Measurements from ENCODE around the gene SSTR5.
A peak's percentile ranks its signal among the peaks of the same experiment; 100 is the strongest.

SSTR5 gene

DNA sequence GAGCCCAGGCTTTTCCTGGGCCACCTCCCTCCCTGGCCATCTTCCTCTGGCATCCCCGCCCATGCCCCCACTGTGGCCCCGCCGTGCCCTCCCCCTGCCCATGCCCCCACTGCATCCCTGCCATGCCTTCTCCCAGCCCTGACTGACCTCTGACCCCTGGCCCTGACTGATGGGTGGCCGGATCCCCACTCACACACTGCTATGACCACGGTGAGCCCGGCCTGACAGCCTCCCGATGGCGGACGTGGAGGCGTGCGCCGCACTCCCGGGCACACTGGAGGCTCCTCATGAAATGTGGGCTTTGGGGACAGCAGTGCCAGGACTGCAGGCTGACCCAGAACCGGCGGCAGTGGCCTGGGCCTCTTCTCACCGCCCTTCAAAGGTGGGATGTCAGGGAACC lies 34.1 kb downstream of the SSTR5 start:
- DNase-seq: no peak

DNA sequence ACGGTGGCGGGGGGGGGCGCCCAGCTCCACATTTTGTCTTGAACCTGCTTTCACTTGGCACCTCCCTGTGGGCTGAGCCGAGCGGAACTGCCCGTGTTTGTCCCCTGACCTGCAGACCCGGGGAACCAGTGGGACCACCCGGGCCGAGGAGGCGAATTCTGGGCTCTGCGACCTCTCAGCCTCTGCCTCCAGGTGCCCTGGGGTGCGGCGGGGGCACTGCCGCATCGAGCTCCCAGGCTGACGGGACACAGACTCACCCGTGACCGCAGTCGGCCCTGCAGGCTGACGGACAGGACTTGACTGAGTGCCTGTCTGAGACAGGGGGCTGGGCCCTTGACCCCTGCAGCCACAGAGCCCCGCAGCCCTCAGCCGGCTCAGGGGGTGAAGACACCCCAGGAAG lies 34.6 kb downstream of the SSTR5 start:
- DNase-seq: no peak

GRCh38 chr16:1107731-1108130 lies 35.2 kb downstream of the SSTR5 start:
- DNase-seq: no peak

DNA sequence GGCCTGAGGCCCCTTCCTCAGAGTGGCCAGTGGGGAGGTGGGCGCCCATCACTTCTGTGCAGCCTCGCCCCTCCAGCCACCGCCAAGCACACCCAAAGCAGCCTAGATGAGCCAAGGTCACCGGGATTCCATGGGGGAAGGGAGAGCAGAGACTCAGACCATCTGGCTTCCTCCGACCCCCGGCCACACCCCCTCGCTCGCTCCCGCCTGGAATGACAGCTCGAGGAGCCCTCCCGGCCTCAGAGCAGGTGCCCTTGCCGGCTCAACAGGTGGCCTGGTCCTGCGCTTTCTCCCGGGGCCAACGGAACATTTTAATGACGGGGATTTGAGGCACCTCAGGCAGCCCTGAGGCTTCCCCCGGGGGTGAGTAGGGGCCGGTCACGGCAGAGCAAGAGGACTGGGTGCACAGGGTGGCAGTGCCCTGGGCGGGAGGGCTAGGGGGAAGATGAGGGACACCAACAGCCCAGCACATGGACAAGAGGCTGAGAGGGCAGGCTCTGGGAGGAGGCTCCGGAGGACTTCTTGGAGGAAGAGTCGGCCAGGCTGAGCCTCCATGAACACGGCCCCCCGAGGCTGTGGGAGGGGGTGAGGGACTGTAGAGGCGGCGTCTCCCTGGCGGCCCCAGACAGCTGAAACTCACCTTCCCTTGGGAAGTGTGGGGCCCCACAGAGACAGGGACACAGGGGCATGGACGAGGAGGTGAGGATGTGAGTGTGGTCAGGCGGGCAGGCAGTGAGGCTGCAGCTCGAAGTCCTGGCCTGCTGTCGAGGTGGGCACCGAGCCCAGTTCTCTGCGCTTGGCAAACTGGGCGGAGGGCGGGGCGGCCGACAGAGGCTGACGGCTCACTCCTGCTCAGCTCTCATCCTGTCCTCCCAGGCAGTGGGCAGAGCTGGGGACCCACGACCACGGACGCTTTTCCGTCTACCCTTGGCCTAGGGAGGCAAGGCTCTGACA lies 36.0 kb downstream of the SSTR5 start:
- DNase-seq: no peak

GRCh38 chr16:1109648-1110047 lies 37.1 kb downstream of the SSTR5 start:
- DNase-seq: no peak

DNA sequence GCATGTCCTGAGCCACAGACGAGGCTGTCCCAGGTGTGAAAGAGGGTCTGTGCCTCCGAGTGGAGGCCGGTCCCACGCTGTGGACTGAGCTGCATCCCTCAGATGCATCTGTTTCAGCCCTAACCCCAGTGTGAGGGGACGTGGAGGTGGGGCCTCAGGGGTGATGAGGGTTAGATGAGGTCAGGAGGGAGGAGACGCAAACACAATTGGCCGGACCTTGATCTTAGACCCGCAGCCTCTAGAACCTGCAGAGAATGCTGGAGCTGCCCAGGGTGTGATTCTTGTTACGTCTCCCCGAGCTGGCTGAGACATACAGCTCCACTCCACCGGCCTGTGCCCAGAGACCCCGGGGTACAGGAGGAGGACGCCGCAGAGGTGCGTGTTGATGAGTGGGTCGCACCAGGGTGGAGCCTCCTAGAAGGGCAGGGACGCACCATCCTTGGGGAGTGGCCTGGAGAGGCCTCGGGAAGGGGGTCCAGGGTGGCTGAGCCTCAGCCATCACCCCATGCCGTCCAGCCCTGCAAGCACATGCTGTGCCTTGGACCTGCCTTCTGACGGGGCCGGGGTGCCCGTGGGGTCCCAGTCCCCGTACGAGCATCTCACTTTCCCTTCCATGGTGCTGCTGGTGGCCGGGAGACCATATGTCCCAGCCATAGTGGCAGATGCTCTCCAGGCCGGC lies 40.1 kb downstream of the SSTR5 start:
- DNase-seq: no peak

DNA sequence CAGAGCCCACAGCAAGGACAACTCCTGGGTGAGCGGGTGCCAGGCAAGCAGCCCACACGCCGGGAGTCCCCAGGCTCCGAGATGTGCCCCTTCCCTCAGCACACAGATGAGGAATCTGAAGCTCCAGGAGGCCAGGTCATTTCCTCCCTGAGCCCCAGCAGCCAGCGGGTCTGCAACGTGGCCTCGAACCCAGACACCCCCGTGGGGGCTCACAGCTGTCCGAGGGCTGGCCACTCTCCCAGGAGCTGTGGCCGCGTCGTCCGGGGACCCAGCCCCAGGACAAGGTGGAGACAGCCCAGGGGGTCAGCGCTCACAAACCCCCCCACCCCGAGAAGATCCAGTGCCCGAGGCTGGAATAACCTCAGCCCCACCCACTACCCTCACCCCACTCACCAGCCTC lies 40.9 kb downstream of the SSTR5 start:
- no peak for DNase-seq

- no peak for DNase-seq
Measured at GRCh38 chr16:1113889-1114526, 41.5 kb downstream of the SSTR5 start.

DNA sequence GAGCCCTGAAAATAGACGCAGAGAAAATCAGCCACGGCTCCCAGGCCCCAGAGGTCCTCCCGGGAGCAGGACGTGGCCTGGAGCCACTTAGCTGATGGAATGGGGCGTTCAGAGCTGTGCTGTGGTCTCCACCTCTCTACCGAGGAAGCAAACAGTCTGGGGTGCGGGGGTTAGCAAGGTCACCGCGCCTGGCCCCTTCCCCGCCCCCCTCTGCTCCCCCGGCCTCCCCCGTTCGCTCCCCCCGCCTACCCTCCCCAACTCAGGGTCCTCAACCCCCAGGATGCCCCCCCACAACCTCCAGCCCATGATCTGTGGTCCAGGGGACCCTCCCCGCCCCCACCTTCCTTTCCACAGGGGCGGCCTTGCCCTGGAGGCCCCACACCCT lies 44.1 kb downstream of the SSTR5 start:
- no peak for DNase-seq

- no peak for DNase-seq
Measured at GRCh38 chr16:1117176-1117900, 44.8 kb downstream of the SSTR5 start.

DNA sequence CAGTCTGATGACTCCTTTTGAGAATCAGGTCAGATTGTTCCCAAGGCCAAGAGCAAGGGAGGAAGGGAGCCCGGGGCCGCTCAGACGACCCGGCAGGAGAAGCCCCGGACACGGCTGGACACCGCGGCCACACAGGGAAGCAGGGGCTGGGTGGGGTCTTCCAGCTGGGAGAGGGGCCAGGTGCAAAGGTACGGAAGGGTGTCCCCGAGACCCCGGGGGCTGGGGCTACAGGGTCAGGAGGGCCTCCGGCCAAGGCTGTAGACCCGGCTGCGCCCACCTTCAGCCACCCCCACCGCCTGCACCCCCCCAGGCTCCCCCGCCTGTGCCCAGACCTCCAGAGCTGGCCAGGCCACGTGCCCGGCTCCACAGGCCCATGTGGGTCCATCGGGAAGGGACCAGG lies 45.4 kb downstream of the SSTR5 start:
- DNase-seq: no peak

DNA sequence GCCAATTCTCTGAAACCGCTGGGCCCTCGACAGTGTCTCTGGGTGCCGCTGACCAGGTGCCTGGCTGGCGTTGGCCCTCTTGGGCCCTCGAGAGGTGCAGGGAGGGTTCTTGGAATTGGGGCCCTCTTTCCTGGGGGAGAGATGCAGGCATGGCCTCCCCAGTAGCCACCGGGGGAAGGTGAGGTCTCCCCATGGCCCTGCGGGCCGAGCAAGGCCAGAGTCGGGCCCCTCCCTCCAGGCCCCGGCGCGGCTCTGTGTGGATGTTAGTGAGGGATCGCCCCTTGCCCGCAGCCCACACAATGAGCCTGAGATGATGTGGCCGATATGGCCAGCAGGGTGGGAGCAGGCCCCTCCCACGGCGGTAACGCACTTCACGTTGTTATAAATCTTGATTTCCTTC lies 46.6 kb downstream of the SSTR5 start:
- DNase-seq: no peak

DNA sequence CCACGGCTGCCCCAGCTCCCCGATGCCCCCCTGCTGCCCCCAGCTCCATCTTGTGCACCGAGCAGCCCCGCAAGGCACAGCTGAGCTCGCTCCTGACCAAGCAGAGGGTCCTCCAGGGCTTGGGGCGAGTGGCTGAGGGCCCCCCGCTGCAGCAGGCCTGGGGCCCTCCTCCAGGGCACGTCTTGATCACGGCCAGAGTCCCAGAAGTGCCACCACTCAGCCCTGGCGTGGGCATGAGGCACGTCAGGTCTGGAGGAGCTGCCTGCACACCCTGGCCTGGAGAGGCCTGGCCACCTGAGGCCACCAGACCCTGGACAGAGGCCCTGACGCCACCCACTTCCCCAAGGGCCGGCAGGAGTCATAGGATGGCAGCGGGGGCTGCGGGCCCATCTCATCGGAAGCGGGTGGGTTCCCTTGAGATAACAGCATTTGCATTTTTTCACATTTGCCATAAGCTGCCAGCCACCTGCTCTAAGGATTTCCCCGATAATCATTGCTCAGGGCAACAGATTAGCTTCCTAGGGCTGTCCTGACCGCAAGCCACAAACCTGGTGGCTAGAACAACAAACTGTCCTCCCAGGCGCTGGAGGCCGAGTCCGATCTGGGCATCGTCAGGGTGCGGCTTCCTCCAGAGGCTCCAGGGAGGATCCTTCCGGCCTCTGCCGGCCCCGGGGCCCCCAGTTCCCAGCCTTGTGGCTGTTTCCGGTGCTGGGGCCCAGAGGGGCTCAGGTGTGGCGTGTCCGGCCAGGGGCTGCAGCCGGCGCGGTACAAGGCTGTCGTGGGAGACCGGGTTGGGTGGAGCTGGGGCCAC lies 47.4 kb downstream of the SSTR5 start:
- no peak for DNase-seq

- no peak for DNase-seq
Measured at GRCh38 chr16:1120577-1120941, 48.0 kb downstream of the SSTR5 start.

DNA sequence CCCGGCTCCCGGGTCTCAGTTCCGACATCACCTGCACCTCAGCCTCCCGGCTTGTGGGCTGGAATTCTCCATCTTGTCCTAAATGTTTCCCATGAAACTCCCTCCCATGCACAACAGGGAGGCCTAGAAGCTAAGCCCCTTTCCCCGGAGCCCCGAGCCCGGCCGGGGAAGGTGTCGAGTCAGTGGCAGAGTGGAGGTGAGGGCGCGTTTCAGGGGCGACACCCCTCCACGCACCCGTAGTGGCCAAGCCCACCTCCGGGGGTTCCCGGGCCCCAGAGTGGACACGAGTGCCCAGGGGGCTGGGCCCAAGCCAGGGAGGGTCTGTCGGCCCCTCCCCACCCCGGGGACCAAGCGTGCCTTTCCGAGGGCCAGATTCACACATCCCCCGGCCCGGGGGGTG lies 48.5 kb downstream of the SSTR5 start:
- no peak for DNase-seq

DNA sequence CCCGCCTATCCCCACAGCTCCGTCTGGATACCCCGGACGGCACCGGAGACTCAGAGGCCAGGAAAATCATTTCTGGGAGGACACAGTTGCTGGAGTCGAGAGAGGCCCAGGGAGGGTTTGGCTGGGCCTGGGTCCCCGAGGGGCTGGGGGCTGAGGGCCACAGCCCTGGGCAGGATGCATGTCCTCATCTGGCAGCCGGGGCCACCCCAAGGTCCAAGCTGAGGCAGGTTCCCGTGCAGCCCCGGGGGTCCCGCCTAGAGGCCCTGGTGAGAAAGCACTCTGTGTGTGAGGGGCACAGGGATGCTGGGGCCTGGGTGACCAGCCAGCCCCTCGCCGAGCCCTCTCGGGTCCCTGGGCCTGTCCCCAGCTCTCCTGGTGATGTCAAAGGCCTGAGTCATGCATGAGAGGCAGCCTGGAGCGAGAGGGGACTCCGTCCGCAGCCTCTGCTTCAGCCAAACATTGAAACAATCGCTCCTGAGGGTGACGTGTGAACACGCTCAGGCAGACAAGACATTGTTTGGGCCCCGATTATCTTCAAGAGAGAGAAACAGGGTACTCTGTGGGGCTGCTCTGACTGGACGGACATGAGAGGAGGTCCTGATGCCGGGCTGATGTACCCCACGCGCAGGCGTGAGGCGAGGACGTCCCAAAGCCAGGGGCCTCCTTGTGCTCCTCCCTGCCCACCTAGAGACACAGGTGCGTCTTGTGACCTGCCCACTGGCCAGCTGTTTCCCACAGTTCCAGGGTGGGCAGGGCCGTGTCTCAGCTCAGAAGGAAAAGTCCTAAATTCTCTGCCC lies 49.3 kb downstream of the SSTR5 start:
- DNase-seq: no peak

- no peak for DNase-seq
Measured at GRCh38 chr16:1122398-1122765, 49.8 kb downstream of the SSTR5 start.

GRCh38 chr16:1123525-1124230 lies 51.1 kb downstream of the SSTR5 start:
- no peak for DNase-seq

- DNase-seq: no peak
Measured at GRCh38 chr16:1124291-1124690, 51.7 kb downstream of the SSTR5 start.

DNA sequence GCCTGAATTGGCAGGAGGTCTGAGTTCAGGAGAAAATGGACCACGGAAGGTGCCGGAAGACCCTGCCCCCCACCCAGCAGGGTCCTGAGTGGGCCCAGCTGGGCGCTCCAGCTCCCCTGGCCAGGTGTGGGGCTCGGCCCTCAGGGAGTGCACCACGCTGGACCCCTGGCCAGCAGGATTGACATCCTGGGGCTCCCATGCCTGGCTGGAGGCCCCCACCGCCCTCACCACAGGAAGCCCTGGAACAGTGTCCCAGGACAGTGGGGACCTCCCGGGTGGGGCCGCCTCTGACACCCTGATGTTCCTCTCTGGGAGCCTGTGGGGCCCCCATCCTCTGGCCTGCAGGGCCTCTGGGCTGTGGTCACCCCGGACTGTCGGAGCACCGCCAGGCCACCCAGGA lies 52.2 kb downstream of the SSTR5 start:
- no peak for DNase-seq

DNA sequence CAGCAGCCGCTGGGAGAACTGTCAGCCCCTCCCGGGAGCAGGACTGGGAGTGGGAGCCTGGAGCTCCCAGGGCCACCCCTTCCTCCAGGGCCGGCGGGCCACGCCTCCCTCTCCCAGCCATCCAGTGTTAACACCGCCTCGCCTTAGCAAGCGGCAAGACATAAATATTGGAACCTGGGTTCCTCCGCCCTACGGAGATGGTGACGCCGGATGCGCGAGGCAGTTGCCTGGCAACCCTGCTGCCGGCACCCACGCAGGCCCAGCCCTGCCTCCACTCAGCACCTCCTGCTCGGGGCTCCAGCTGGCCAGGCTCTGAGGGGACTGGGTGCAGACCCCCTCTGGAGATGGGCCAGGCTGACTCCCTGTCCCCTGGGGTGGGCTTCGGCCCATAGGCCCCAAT lies 52.9 kb downstream of the SSTR5 start:
- peak; percentile 2 for DNase-seq
